Measurements from ENCODE around the gene DHX57. TPM values are rescaled to one million over a fixed set of nuclear protein-coding genes. Genes with fewer than 3 reads are reported as not detected.

The DHX57 gene
- polyA plus RNA-seq, 1 donor from 2014 or later: 44.0 TPM

DNA sequence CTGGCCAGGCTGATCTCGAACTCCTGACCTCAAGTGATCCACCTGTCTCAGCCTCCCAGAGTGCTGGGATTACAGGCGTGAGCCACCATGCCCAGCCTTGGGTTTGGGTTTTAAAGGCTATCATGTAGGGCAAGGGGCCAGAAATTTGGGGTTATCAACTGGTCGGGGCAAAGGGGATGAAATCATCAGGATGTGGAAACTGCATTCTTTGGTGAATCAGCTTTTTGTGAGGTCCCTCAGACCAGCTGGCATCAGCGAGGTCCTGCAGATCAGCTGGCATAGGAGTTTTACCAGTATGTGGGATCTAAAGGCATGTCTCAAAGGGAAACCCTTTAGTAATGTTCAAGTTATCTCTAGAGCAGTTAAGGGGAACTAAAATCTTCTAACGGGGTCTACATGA lies 104.1 kb downstream of the DHX57 start:
- H3K27me3 ChIP-seq (ENCODE audit: insufficient read depth, low read depth, low read length): no peaks in the 10 kb centered on the region
- no peak overlapping the region for H3K4me2 ChIP-seq (ENCODE audit: low read length)
- H3K9me3 ChIP-seq (ENCODE audit: low read length): no peaks in the 10 kb centered on the region
- no peak overlapping the region for H3K9ac ChIP-seq (ENCODE audit: low read length)
- H4K20me1 ChIP-seq (ENCODE audit: insufficient read depth): no peaks in the 10 kb centered on the region
- H3K79me2 ChIP-seq (replicated peaks; ENCODE audit: insufficient read depth, low read length): no peaks in the 10 kb centered on the region
- no peak for TF ChIP-seq REST (IDR thresholded peaks at IDR 0.05; ENCODE audit: borderline replicate concordance)
- TF ChIP-seq RAD21 (conservative IDR thresholded peaks at IDR 0.05): no peak
- TF ChIP-seq MXI1 (conservative IDR thresholded peaks at IDR 0.05; ENCODE audit: poor library complexity, severe bottlenecking): no peak
- TF ChIP-seq POLR2AphosphoS5 (IDR thresholded peaks at IDR 0.05): no peak
- no peak for TF ChIP-seq EP300 (conservative IDR thresholded peaks at IDR 0.05; ENCODE audit: poor library complexity, severe bottlenecking)
- TF ChIP-seq TAF1 (IDR thresholded peaks at IDR 0.05; ENCODE audit: low read depth): no peak
- TF ChIP-seq EZH2 (IDR thresholded peaks at IDR 0.05; ENCODE audit: borderline replicate concordance, insufficient read depth, low read length, poor library complexity, severe bottlenecking): no peak
- TF ChIP-seq, protein P1, sequence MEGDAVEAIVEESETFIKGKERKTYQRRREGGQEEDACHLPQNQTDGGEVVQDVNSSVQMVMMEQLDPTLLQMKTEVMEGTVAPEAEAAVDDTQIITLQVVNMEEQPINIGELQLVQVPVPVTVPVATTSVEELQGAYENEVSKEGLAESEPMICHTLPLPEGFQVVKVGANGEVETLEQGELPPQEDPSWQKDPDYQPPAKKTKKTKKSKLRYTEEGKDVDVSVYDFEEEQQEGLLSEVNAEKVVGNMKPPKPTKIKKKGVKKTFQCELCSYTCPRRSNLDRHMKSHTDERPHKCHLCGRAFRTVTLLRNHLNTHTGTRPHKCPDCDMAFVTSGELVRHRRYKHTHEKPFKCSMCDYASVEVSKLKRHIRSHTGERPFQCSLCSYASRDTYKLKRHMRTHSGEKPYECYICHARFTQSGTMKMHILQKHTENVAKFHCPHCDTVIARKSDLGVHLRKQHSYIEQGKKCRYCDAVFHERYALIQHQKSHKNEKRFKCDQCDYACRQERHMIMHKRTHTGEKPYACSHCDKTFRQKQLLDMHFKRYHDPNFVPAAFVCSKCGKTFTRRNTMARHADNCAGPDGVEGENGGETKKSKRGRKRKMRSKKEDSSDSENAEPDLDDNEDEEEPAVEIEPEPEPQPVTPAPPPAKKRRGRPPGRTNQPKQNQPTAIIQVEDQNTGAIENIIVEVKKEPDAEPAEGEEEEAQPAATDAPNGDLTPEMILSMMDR (IDR thresholded peaks at IDR 0.05; ENCODE audit: poor library complexity, severe bottlenecking): no peak
- no peak for TF ChIP-seq SMC3 (conservative IDR thresholded peaks at IDR 0.05; ENCODE audit: poor library complexity)
- no peak overlapping the region for H3K27ac ChIP-seq (ENCODE audit: low read length)
- H2AFZ ChIP-seq (ENCODE audit: low read depth, low read length): no peak overlapping the region
- H3K4me3 ChIP-seq (ENCODE audit: low read length): no peak overlapping the region
- H3K36me3 ChIP-seq (ENCODE audit: insufficient read depth, low read length): no peaks in the 10 kb centered on the region
- H3K9me2 ChIP-seq (ENCODE audit: insufficient read depth, low read length): no peaks in the 10 kb centered on the region
- no peaks in the 10 kb centered on the region for H3F3A ChIP-seq (ENCODE audit: insufficient read depth, low read length, poor library complexity, severe bottlenecking)

DNA sequence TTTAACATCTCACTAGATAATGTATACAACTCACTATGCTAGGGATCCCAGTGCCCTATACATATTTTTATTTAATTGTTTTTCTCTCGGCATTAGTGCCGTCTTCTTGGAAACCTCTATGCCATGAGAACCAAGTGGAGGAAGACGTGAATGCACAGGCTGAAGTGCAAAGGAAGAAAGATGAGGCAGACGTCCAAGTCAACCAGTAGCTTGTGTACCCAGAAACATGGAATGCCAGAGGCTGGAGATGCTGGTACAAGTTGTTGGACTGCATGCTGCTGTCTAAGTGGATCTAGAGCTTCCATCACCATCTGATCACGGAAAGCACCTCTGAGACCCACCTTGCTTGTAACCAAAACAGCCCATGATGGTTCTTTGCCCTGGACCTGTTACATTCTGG lies 110.2 kb downstream of the DHX57 start:
- H3K9ac ChIP-seq (ENCODE audit: low read length): no peak overlapping the region
- H3K9me3 ChIP-seq (ENCODE audit: low read length): no peaks in the 10 kb centered on the region
- TF ChIP-seq EZH2 (IDR thresholded peaks at IDR 0.05; ENCODE audit: borderline replicate concordance, insufficient read depth, low read length, poor library complexity, severe bottlenecking): no peak
- no peak overlapping the region for H3K27ac ChIP-seq (ENCODE audit: low read length)
- no peak overlapping the region for H3K4me2 ChIP-seq (ENCODE audit: low read length)
- no peaks in the 10 kb centered on the region for H3K9me2 ChIP-seq (ENCODE audit: insufficient read depth, low read length)
- no peak overlapping the region for H3K4me3 ChIP-seq (ENCODE audit: low read length)
- H3K36me3 ChIP-seq (ENCODE audit: insufficient read depth, low read length): no peaks in the 10 kb centered on the region
- H3F3A ChIP-seq (ENCODE audit: insufficient read depth, low read length, poor library complexity, severe bottlenecking): no peaks in the 10 kb centered on the region
- no peak overlapping the region for H2AFZ ChIP-seq (ENCODE audit: low read depth, low read length)
- H3K79me2 ChIP-seq (replicated peaks; ENCODE audit: insufficient read depth, low read length): no peaks in the 10 kb centered on the region
- no peaks in the 10 kb centered on the region for H4K20me1 ChIP-seq (ENCODE audit: insufficient read depth)
- H3K27me3 ChIP-seq (ENCODE audit: insufficient read depth, low read depth, low read length): no peaks in the 10 kb centered on the region

DNA sequence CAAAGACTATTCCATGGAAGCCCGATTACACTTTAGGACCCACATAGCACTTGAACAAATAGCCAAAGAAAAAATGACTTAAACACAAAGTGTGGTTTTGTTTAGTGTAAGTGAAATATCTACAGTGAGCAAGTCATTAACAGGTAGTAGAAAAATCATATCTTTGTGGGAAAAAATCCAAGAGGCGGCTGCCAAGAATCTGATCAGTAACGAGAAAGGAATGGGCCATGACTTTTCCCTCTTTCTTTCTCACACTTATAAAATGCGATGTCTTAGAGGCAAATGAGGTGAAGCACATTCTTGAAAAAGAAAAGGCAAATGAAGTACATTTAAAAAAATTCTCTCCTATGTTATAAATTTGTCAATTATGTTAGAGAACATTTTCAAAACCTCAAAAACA lies 110.6 kb downstream of the DHX57 start:
- TF ChIP-seq RAD21 (conservative IDR thresholded peaks at IDR 0.05) (no peak), SMC3 (conservative IDR thresholded peaks at IDR 0.05; ENCODE audit: poor library complexity) (no peak), EZH2 (IDR thresholded peaks at IDR 0.05; ENCODE audit: borderline replicate concordance, insufficient read depth, low read length, poor library complexity, severe bottlenecking) (no peak), REST (IDR thresholded peaks at IDR 0.05; ENCODE audit: borderline replicate concordance) (no peak), EP300 (conservative IDR thresholded peaks at IDR 0.05; ENCODE audit: poor library complexity, severe bottlenecking) (no peak), POLR2AphosphoS5 (IDR thresholded peaks at IDR 0.05) (no peak), TAF1 (IDR thresholded peaks at IDR 0.05; ENCODE audit: low read depth) (no peak), MXI1 (conservative IDR thresholded peaks at IDR 0.05; ENCODE audit: poor library complexity, severe bottlenecking) (no peak)
- TF ChIP-seq, protein P1 (IDR thresholded peaks at IDR 0.05; ENCODE audit: poor library complexity, severe bottlenecking): no peak
- H3K27ac ChIP-seq (ENCODE audit: low read length): no peak overlapping the region
- no peaks in the 10 kb centered on the region for H4K20me1 ChIP-seq (ENCODE audit: insufficient read depth)
- H3K27me3 ChIP-seq (ENCODE audit: insufficient read depth, low read depth, low read length): no peaks in the 10 kb centered on the region
- no peaks in the 10 kb centered on the region for H3K9me3 ChIP-seq (ENCODE audit: low read length)
- no peaks in the 10 kb centered on the region for H3F3A ChIP-seq (ENCODE audit: insufficient read depth, low read length, poor library complexity, severe bottlenecking)
- H3K79me2 ChIP-seq (replicated peaks; ENCODE audit: insufficient read depth, low read length): no peaks in the 10 kb centered on the region
- H3K9ac ChIP-seq (ENCODE audit: low read length): no peak overlapping the region
- no peak overlapping the region for H3K4me3 ChIP-seq (ENCODE audit: low read length)
- no peaks in the 10 kb centered on the region for H3K36me3 ChIP-seq (ENCODE audit: insufficient read depth, low read length)
- no peak overlapping the region for H2AFZ ChIP-seq (ENCODE audit: low read depth, low read length)
- H3K4me2 ChIP-seq (ENCODE audit: low read length): no peak overlapping the region
- H3K9me2 ChIP-seq (ENCODE audit: insufficient read depth, low read length): no peaks in the 10 kb centered on the region
